Measurements from ENCODE around the gene ABCC9.
"Not testable (repeated sequence)": the region's sequence is repeated elsewhere in the genome, so short reads cannot be mapped to it uniquely, and the experiment has no call there.

ABCC9 gene

GRCh38 chr12:21907948-21908837 lies 33.0 kb downstream of the ABCC9 start:
- no peak for DNase-seq (ENCODE audit: extremely low read depth, low read depth)
- TF ChIP-seq, protein P1, sequence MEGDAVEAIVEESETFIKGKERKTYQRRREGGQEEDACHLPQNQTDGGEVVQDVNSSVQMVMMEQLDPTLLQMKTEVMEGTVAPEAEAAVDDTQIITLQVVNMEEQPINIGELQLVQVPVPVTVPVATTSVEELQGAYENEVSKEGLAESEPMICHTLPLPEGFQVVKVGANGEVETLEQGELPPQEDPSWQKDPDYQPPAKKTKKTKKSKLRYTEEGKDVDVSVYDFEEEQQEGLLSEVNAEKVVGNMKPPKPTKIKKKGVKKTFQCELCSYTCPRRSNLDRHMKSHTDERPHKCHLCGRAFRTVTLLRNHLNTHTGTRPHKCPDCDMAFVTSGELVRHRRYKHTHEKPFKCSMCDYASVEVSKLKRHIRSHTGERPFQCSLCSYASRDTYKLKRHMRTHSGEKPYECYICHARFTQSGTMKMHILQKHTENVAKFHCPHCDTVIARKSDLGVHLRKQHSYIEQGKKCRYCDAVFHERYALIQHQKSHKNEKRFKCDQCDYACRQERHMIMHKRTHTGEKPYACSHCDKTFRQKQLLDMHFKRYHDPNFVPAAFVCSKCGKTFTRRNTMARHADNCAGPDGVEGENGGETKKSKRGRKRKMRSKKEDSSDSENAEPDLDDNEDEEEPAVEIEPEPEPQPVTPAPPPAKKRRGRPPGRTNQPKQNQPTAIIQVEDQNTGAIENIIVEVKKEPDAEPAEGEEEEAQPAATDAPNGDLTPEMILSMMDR (IDR thresholded peaks at IDR 0.05; ENCODE audit: low read depth, low read length, missing control alignments), result no peak
- no peak overlapping the region for H3K4me3 ChIP-seq (replicated peaks; ENCODE audit: low read depth, low read length)

DNA sequence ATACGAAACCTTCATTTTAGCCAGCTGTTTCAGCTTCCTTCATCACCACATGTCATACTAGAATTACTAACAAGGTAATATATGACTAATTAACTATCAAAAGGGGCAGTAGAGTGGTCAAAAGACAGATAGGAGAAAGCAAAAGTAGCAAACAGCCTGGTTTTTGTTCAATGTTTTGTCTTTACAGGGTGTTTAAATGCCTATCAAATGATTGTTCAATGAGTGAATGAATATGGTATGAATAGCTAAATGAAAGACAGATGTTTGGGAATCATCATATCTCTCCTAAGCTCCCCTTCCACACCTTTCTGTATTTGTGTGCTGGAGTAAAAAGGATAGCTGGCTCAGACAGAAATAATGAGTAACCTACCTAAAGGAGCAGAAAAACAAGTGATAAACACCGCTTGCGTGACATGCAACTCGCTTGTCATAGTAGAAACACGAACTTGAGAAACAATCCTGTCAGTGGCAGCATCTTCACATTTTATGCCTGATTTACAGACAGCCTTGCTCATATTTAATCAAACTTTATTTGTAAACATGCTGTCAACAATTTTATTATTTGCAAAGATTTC lies 34.2 kb downstream of the ABCC9 start:
- TF ChIP-seq, protein P1 (IDR thresholded peaks at IDR 0.05; ENCODE audit: low read depth, low read length, missing control alignments), result no peak
- DNase-seq (ENCODE audit: extremely low read depth, low read depth), result no peak
- H3K4me3 ChIP-seq (replicated peaks; ENCODE audit: low read depth, low read length), result no peak overlapping the region

DNA sequence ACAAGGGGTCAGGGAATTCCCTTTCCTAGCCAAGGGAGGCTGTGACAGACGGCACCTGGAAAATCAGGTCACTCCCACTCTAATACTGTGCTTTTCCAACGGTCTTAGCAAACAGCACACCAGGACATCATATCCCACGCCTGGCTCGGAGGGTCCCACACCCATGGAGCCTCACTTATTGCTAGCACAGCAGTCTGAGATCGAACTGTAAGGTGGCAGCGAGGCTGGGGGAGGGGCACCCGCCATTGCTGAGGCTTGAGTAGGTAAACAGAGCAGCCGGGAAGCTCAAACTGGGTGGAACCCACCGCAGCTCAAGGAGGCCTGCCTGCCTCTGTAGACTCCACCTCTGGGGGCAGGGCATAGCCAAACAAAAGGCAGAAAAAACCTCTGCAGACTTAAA lies 41.7 kb downstream of the ABCC9 start:
- not testable (repeated sequence) for DNase-seq (ENCODE audit: extremely low read depth, low read depth); H3K4me3 ChIP-seq (replicated peaks; ENCODE audit: low read depth, low read length)

DNA sequence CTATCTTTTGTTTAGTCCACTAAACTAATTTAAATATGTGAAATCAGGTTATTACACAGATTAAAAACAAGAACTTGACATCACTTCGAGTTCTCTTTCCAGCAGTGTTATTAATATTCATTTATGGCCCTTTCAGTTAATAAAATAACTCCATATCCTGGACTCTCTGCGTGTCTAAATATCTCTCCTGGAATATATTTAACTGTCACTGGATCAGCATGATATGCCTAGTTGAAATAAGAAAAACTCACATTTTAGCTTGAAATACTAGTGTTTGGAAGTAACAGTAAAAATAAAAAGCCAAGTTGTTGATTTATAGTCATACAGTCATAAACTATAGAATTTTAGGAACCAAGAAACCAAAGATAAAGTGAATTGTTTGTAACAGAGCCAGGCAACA lies 45.6 kb downstream of the ABCC9 start:
- no peak overlapping the region for H3K4me3 ChIP-seq (replicated peaks; ENCODE audit: low read depth, low read length)
- TF ChIP-seq, protein P1 (IDR thresholded peaks at IDR 0.05; ENCODE audit: low read depth, low read length, missing control alignments), result no peak
- DNase-seq (ENCODE audit: extremely low read depth, low read depth), result no peak

DNA sequence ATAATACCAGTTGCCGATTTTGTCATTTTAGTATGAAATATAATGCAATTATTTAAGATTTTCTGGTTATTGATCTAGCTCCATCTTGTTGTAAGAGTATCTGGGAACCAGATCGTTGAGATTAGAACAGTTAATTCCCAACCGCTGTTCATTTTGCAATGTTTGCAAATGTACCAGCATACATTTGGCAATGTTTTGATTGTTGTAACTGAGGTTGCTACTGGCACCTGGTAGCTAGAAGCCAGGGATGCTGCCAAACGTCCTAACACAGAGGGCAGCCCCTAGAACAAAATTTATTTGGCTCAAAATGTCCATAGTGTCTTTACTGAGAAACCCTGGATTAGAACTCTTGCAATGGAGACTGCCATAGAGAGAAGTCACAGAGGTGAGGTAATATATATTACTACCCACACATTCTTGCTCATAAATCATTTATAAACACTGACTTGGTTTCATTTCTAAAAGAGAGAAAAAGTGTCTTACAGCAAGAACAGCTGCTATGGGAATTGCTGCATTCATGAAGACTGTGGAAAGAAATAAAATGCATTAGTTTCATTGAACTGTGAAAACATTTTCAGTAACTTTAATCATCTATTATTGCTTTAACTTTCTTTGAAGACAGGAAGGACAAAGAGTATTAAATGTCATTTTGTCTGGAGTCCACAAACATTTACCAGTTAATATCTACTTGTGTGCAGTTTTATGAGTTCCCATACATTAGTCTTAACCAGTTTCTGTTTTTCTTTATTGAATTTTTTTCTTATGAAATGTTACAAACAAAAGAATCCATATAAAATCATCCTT lies 46.2 kb downstream of the ABCC9 start:
- H3K4me3 ChIP-seq (replicated peaks; ENCODE audit: low read depth, low read length), result no peak overlapping the region
- TF ChIP-seq, protein P1 (IDR thresholded peaks at IDR 0.05; ENCODE audit: low read depth, low read length, missing control alignments), result no peak
- no peak for DNase-seq (ENCODE audit: extremely low read depth, low read depth)

DNA sequence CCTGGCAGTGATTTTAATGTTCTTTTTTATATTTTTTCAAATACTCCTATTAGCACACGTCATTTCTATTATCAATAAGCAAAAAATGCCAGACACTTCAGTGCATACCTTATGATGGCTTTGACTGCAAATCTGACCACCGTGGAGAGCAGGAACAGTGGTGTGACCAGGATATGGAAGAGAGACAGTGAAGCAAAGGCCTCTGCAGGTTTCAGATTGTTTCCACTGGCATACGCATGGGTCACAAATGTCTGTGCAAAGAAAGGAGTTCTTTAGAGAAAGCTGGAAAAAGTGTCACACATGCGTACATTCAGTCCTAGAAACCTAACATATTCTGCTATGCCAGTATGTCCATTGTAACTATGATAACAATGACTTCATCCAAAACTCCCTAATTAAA lies 47.3 kb downstream of the ABCC9 start:
- no peak for DNase-seq (ENCODE audit: extremely low read depth, low read depth)
- no peak overlapping the region for H3K4me3 ChIP-seq (replicated peaks; ENCODE audit: low read depth, low read length)
- TF ChIP-seq, protein P1 (IDR thresholded peaks at IDR 0.05; ENCODE audit: low read depth, low read length, missing control alignments), result no peak

- H3K4me3 ChIP-seq (replicated peaks; ENCODE audit: low read depth, low read length), result no peak overlapping the region
- TF ChIP-seq, protein P1 (IDR thresholded peaks at IDR 0.05; ENCODE audit: low read depth, low read length, missing control alignments), result no peak
- no peak for DNase-seq (ENCODE audit: extremely low read depth, low read depth)
Measured at GRCh38 chr12:21892341-21892740, 48.9 kb downstream of the ABCC9 start.
